H9 (cell line): Measurements from ENCODE around the gene CACTIN. TPM values are rescaled to one million over a fixed set of nuclear protein-coding genes. Genes with fewer than 3 reads are reported as not detected.

Experiments
- DNase-seq: peaks from one replicate; pipeline ENCODE4 v3.0.0-alpha.2; 2017
- H2AFZ ChIP-seq: one replicate; pipeline ENCODE4 v1.6.1; 2013; ENCODE audit warnings: mild to moderate bottlenecking, low read length, control low read depth, moderate library complexity
- H2AK5ac ChIP-seq: 2 replicates; pipeline ENCODE4 v1.6.1; 2013; ENCODE audit warnings: low read length, control low read depth, mixed read lengths; ENCODE audit not compliant: insufficient read length
- H2BK120ac ChIP-seq: one replicate; pipeline ENCODE4 v1.6.1; 2013; ENCODE audit warnings: low read depth, mild to moderate bottlenecking, low read length, control low read depth, inconsistent platforms; ENCODE audit not compliant: poor library complexity, severe bottlenecking
- H2BK12ac ChIP-seq: 2 replicates; pipeline ENCODE4 v1.6.1; 2013; ENCODE audit warnings: low read length, control low read depth, mixed read lengths, low read depth; ENCODE audit not compliant: insufficient read length
- H2BK15ac ChIP-seq: 2 replicates; pipeline ENCODE4 v1.6.1; 2013; ENCODE audit warnings: low read depth, low read length, control low read depth
- H2BK20ac ChIP-seq: one replicate; pipeline ENCODE4 v1.6.1; 2013; ENCODE audit warnings: low read depth, mild to moderate bottlenecking, low read length, control low read depth, inconsistent platforms; ENCODE audit not compliant: poor library complexity, severe bottlenecking
- H2BK5ac ChIP-seq: 2 replicates; pipeline ENCODE4 v1.6.1; 2013; ENCODE audit warnings: low read length, control low read depth, mixed read lengths; ENCODE audit not compliant: insufficient read length
- H3K14ac ChIP-seq: 2 replicates; pipeline ENCODE4 v1.6.1; 2013; ENCODE audit warnings: low read length, control low read depth; ENCODE audit not compliant: insufficient read depth
- H3K18ac ChIP-seq: 2 replicates; pipeline ENCODE4 v1.6.1; 2013; ENCODE audit warnings: low read depth, mild to moderate bottlenecking, mixed read lengths, low read length, control low read depth; ENCODE audit not compliant: insufficient read length
- H3K23ac ChIP-seq: 2 replicates; pipeline ENCODE4 v1.6.1; 2013; ENCODE audit warnings: low read length, control low read depth, mixed read lengths, low read depth; ENCODE audit not compliant: insufficient read length
- H3K23me2 ChIP-seq: 2 replicates; pipeline ENCODE4 v1.6.1; 2013; ENCODE audit warnings: low read depth, mild to moderate bottlenecking, mixed read lengths, low read length, control low read depth; ENCODE audit not compliant: insufficient read length, poor library complexity, severe bottlenecking
- H3K27ac ChIP-seq: 2 replicates; pipeline ENCODE4 v1.5.1; 2013; ENCODE audit warnings: low read length, control low read depth, mixed read lengths, low read depth; ENCODE audit not compliant: insufficient read length
- H3K27me3 ChIP-seq: 2 replicates; pipeline ENCODE4 v1.6.1; 2013; ENCODE audit warnings: low read length, control low read depth, inconsistent platforms; ENCODE audit not compliant: insufficient read depth
- H3K4ac ChIP-seq: 2 replicates; pipeline ENCODE4 v1.6.1; 2013; ENCODE audit warnings: low read depth, mild to moderate bottlenecking, control low read depth, inconsistent platforms, low read length, moderate library complexity
- H3K4me1 ChIP-seq: 2 replicates; pipeline ENCODE4 v1.6.1; 2013; ENCODE audit warnings: low read length, control low read depth, inconsistent platforms; ENCODE audit not compliant: insufficient read depth
- H3K4me2 ChIP-seq: 2 replicates; pipeline ENCODE4 v1.6.1; 2013; ENCODE audit warnings: low read length, control low read depth, mixed read lengths; ENCODE audit not compliant: insufficient read length, insufficient read depth
- H3K56ac ChIP-seq: 2 replicates; pipeline ENCODE4 v1.6.1; 2013; ENCODE audit warnings: low read depth, mild to moderate bottlenecking, mixed read lengths, low read length, control low read depth; ENCODE audit not compliant: insufficient read length
- H3K79me1 ChIP-seq: 2 replicates; pipeline ENCODE4 v1.6.1; 2013; ENCODE audit warnings: low read depth, mild to moderate bottlenecking, moderate library complexity, low read length, control low read depth, inconsistent platforms; ENCODE audit not compliant: insufficient read depth, poor library complexity, severe bottlenecking
- H3K79me2 ChIP-seq: 2 replicates; pipeline ENCODE4 v1.6.1; 2013; ENCODE audit warnings: low read length, control low read depth, inconsistent platforms; ENCODE audit not compliant: insufficient read depth
- H3K9ac ChIP-seq: 2 replicates; pipeline ENCODE4 v1.6.1; 2013; ENCODE audit warnings: low read length, control low read depth, mixed read lengths; ENCODE audit not compliant: insufficient read length; ENCODE audit errors: extremely low read depth
- H3K9me3 ChIP-seq: one replicate; pipeline ENCODE4 v1.6.1; 2013; ENCODE audit warnings: low read depth, low read length, inconsistent platforms; ENCODE audit not compliant: control insufficient read depth
- H3T11ph ChIP-seq: one replicate; pipeline ENCODE4 v1.6.1; 2013; ENCODE audit warnings: mild to moderate bottlenecking, low read length, control low read depth, inconsistent platforms
- H4K20me1 ChIP-seq: one replicate; pipeline ENCODE4 v1.6.1; 2013; ENCODE audit not compliant: control insufficient read depth, insufficient read length, insufficient read depth
- H4K5ac ChIP-seq: 2 replicates; pipeline ENCODE4 v1.6.1; 2013; ENCODE audit warnings: low read depth, mild to moderate bottlenecking, mixed read lengths, low read length, control low read depth; ENCODE audit not compliant: insufficient read length
- H4K8ac ChIP-seq: replicated peaks from 2 replicates; pipeline ENCODE4 v1.6.1; 2013; ENCODE audit warnings: low read length, control low read depth, mixed read lengths, low read depth; ENCODE audit not compliant: insufficient read length
- H4K91ac ChIP-seq: 2 replicates; pipeline ENCODE4 v1.6.1; 2013; ENCODE audit warnings: low read depth, mild to moderate bottlenecking, moderate library complexity, mixed read lengths, low read length, control low read depth; ENCODE audit not compliant: insufficient read length
- H3K27ac Mint-ChIP-seq, 3 experiments: 2 replicates in 2 of 3; 3 replicates in 1 of 3; pipeline ENCODE4 v1.8.0; 2020 to 2021; ENCODE audit warnings: mixed read lengths in 3 of 3, mild to moderate bottlenecking in 1 of 3, moderate library complexity in 1 of 3
- H3K27me3 Mint-ChIP-seq: 2 replicates; pipeline ENCODE4 v1.8.0; 2021; ENCODE audit warnings: low read depth, mild to moderate bottlenecking, moderate library complexity, mixed read lengths
- H3K36me3 Mint-ChIP-seq, 3 experiments: 2 replicates in 2 of 3; 3 replicates in 1 of 3; pipeline ENCODE4 v1.8.0; 2020 to 2021; ENCODE audit warnings: low read depth in 3 of 3, mixed read lengths in 3 of 3; ENCODE audit not compliant: insufficient read depth in 1 of 3
- H3K4me1 Mint-ChIP-seq, 2 experiments: 2 replicates each; pipeline ENCODE4 v1.8.0; 2020; ENCODE audit warnings: mixed read lengths in 2 of 2
- H3K4me3 Mint-ChIP-seq, 2 experiments: 2 replicates in 1 of 2; 3 replicates in 1 of 2; pipeline ENCODE4 v1.8.0; 2020 to 2021; ENCODE audit warnings: mild to moderate bottlenecking in 2 of 2, mixed read lengths in 2 of 2, moderate library complexity in 1 of 2
- H3K9me3 Mint-ChIP-seq, 2 experiments: 2 replicates in 1 of 2; 3 replicates in 1 of 2; pipeline ENCODE4 v1.8.0; 2020; ENCODE audit warnings: mild to moderate bottlenecking in 2 of 2, mixed read lengths in 2 of 2, moderate library complexity in 1 of 2
- CTCF ChIP-seq: fragments of 200-600 bp; sonication (generic); conservative IDR thresholded peaks from 3 replicates; pipeline ENCODE4 v1.8.0; 2021; ENCODE audit warnings: antibody characterized with exemption, mild to moderate bottlenecking
- WGBS: extraction: QIAGEN DNeasy Blood & Tissue Kit; methylation state at CpG from one replicate; pipeline ENCODE4 v1.1.7; 2013; ENCODE audit warnings: missing lambda C conversion rate, low lambda C conversion rate, mixed read lengths; ENCODE audit not compliant: insufficient read length; ENCODE audit errors: extremely low coverage; 5-methylcytosine and 5-hydroxymethylcytosine counted together
- total RNA-seq: library from RNA; stranded (reverse); gene quantifications from 2 replicates; pipeline ENCODE4 v1.2.1, GENCODE V29; 2021

CACTIN gene
- total RNA-seq, 1 experiment from 2014 or later: 37.3 TPM

- no CpG with 5 or more reads among the region's 3 CpGs for WGBS
- H3K27ac Mint-ChIP-seq: peak overlapping the region in 1 of 3 experiments; percentile 62; a peak in 1 of 7 replicates
Observed at GRCh38 chr19:3608079-3608641, 18.4 kb downstream of the CACTIN start.

More at GRCh38 chr19:3608079-3608641, 18.4 kb downstream of the CACTIN start:
- Histone ChIP-seq H3K9ac (no peak overlapping the region), H3K27ac (no peak overlapping the region), H3K23me2 (peaks cover 2% of the 10 kb centered on the region), H4K8ac (no peak overlapping the region), H3K9me3 (no peaks in the 10 kb centered on the region), H2BK15ac (no peak overlapping the region), H4K91ac (no peak overlapping the region), H3T11ph (no peak overlapping the region), H3K79me2 (no peaks in the 10 kb centered on the region), H2BK12ac (no peak overlapping the region), H3K4me1 (no peaks in the 10 kb centered on the region; the same call in 1 of the 2 replicates), H3K14ac (no peak overlapping the region), H2AFZ (no peak overlapping the region), H2BK120ac (no peak overlapping the region), H2BK20ac (no peak overlapping the region), H3K27me3 (peaks cover 5% of the 10 kb centered on the region; the same call in 1 of the 2 replicates), H3K56ac (no peak overlapping the region), H2AK5ac (no peak overlapping the region), H4K5ac (no peak overlapping the region), H3K4me2 (peak overlapping the region; percentile 56), H3K23ac (no peak overlapping the region), H3K18ac (no peak overlapping the region), H4K20me1 (no peaks in the 10 kb centered on the region), H3K79me1 (no peaks in the 10 kb centered on the region), H3K4ac (no peak overlapping the region), H2BK5ac (no peak overlapping the region)
- Mint-ChIP-seq H3K4me1 (peaks cover 12% of the 10 kb centered on the region in 2 experiments), H3K27me3 (peaks cover 4% of the 10 kb centered on the region), H3K4me3 (peak overlapping the region; percentile 58 to 79; a peak in 4 of 5 replicates), H3K9me3 (peaks cover 0 to 4% of the 10 kb centered on the region in 2 experiments; a peak in 1 of 5 replicates), H3K36me3 (peaks cover 7 to 12% (median 7%) of the 10 kb centered on the region in 3 experiments; a peak in 6 of 7 replicates)
- no peak for TF ChIP-seq CTCF
- no peak for DNase-seq
